Upper lobe of right lung (tissue), 1 donor: ENCODE measurements around the gene MREG. TPM values are rescaled to one million over a fixed set of nuclear protein-coding genes. Genes with fewer than 3 reads are reported as not detected.

ENCODE experiments used
- ATAC-seq: fragments of 200-7000 bp; cut with Tn5 transposase; one replicate; pipeline ENCODE4 v1.9.1; 2020; ENCODE audit warnings: mild to moderate bottlenecking, moderate library complexity
- DNase-seq: peaks from one replicate; pipeline ENCODE4 v3.0.0-alpha.2; 2020
- H3K27ac ChIP-seq: fragments of 200-600 bp; one replicate; pipeline ENCODE4 v1.8.0; 2022
- H3K27me3 ChIP-seq: fragments of 200-600 bp; one replicate; pipeline ENCODE4 v1.8.0; 2022; ENCODE audit warnings: mild to moderate bottlenecking
- H3K36me3 ChIP-seq: fragments of 200-600 bp; one replicate; pipeline ENCODE4 v1.8.0; 2022
- H3K4me1 ChIP-seq: fragments of 200-600 bp; one replicate; pipeline ENCODE4 v1.8.0; 2022
- H3K4me3 ChIP-seq: fragments of 200-600 bp; one replicate; pipeline ENCODE4 v1.8.0; 2022; ENCODE audit warnings: mild to moderate bottlenecking
- H3K9me3 ChIP-seq: fragments of 200-600 bp; one replicate; pipeline ENCODE4 v1.8.0; 2022
- CTCF ChIP-seq: fragments of 200-600 bp; IDR thresholded peaks from one replicate; pipeline ENCODE4 v1.8.0; 2022; ENCODE audit warnings: antibody characterized with exemption
- intact Hi-C: fragments of 100-400 bp; cut with DNase I; formaldehyde crosslinking; loops from one replicate; pipeline ENCODE4 v1.11.0; 2022
- total RNA-seq: library from RNA; stranded (reverse); fragmentation: NEBNext Ultra II Directional; extraction: Animal tissue kit (Norgen Biotek cat#: 25700); gene quantifications from one replicate; pipeline ENCODE4 v1.2.1, GENCODE V29; 2021
- donor health status: DM: no; HTN: yes; CAD: no; lungs with severe emphysema.

Gene MREG
- total RNA-seq, 1 donor from 2014 or later, result 16.8 TPM

DNA sequence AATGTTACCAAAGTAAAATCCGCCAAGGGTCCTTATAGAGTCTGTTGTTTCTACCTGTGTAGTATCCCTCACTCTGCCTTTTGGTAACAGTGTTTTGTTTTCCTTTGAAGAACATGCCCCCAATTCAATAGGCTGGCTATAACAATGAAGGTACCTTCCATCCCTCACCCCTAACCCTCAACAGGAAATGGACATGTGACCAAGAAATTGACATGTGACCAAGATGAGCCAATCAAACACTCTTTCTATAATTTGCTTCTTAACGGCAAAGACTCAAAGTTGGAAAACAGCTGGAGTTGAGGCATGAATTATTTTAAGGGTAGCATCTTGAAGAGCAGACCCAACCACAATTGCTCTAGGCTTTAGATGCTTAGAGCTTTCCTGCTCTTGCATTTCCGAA, 5.4 kb upstream of the MREG start:
- no peaks in the 10 kb centered on the region for H3K9me3 ChIP-seq
- no peak for TF ChIP-seq CTCF
- H3K27ac ChIP-seq, result no peak overlapping the region
- intact Hi-C loops, result no loop called here
- ATAC-seq (no peak), DNase-seq (no peak)
- H3K4me3 ChIP-seq, result no peak overlapping the region
- peaks cover 4% of the 10 kb centered on the region for H3K4me1 ChIP-seq
- no peaks in the 10 kb centered on the region for H3K27me3 ChIP-seq
- no peaks in the 10 kb centered on the region for H3K36me3 ChIP-seq

DNA sequence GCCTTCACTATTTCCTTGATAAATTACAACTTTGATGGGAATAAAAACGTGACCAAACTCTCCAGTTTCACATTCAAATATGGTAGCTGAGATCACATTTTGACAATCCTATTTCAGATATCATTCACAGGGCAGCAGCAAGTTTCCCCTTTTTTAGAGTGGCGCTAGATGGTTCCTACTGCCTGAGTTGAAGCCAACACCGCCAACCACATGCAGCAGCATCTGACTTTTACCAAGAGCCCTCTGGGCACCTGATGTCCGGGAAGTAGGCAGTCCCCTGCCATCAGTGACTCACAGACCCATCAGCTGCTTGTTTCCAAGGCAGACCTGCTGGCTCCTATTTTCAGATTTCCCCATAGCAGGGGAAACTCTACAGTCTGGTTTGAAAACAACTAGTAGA, 4.0 kb upstream of the MREG start:
- peaks cover 6% of the 10 kb centered on the region for H3K4me1 ChIP-seq
- no peak overlapping the region for H3K27ac ChIP-seq
- no peak for TF ChIP-seq CTCF
- no peaks in the 10 kb centered on the region for H3K27me3 ChIP-seq
- no peaks in the 10 kb centered on the region for H3K36me3 ChIP-seq
- intact Hi-C loops, result no loop called here
- no peaks in the 10 kb centered on the region for H3K9me3 ChIP-seq
- ATAC-seq, result no peak
- no peak overlapping the region for H3K4me3 ChIP-seq
- no peak for DNase-seq

GRCh38 chr2:216016581-216016980, 3.2 kb upstream of the MREG start:
- Histone ChIP-seq H3K27me3 (no peaks in the 10 kb centered on the region), H3K36me3 (no peaks in the 10 kb centered on the region), H3K9me3 (no peaks in the 10 kb centered on the region), H3K4me3 (no peak overlapping the region), H3K27ac (no peak overlapping the region), H3K4me1 (peaks cover 6% of the 10 kb centered on the region)
- intact Hi-C loops, result no loop called here
- ATAC-seq (no peak), DNase-seq (no peak)
- TF ChIP-seq CTCF, result no peak

GRCh38 chr2:216015722-216016464, 2.5 kb upstream of the MREG start:
- DNase-seq (no peak), ATAC-seq (no peak)
- H3K27ac ChIP-seq, result no peak overlapping the region
- no peak for TF ChIP-seq CTCF
- no peaks in the 10 kb centered on the region for H3K36me3 ChIP-seq
- H3K4me1 ChIP-seq, result peaks cover 6% of the 10 kb centered on the region
- H3K9me3 ChIP-seq, result no peaks in the 10 kb centered on the region
- H3K4me3 ChIP-seq, result no peak overlapping the region
- no peaks in the 10 kb centered on the region for H3K27me3 ChIP-seq
- intact Hi-C loops, result no loop called here

- Histone ChIP-seq H3K4me3 (no peak overlapping the region), H3K9me3 (no peaks in the 10 kb centered on the region), H3K36me3 (no peaks in the 10 kb centered on the region), H3K27ac (no peak overlapping the region), H3K27me3 (no peaks in the 10 kb centered on the region), H3K4me1 (peaks cover 6% of the 10 kb centered on the region)
- intact Hi-C loops, result no loop called here
- ATAC-seq, result no peak
- TF ChIP-seq CTCF, result no peak
- no peak for DNase-seq
Measured at GRCh38 chr2:216014986-216015385, 1.6 kb upstream of the MREG start.

DNA sequence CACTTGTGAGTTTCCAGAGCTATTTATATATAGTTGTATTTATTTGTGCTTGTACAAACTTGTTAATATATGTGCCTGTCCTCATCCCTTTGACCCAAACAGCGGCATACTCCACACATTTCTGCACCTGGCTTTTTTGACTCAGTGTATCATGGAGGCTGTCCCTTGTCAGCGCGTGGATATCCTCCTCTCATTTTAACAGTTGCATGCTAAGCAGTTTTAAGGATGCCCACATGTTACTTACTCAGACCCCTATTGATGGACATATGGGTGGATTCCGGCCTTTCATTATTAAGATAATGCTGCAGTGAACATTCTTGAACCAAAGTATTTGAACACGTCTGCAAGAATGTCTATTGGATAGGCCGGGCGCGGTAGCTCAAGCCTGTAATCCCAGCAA, 655 bp upstream of the MREG start:
- no peak for ATAC-seq
- TF ChIP-seq CTCF, result no peak
- intact Hi-C loops, result no loop called here

More for the DNA sequence above, 655 bp upstream of the MREG start:
- peaks cover 6% of the 10 kb centered on the region for H3K4me1 ChIP-seq
- H3K4me3 ChIP-seq, result no peak overlapping the region
- no peak overlapping the region for H3K27ac ChIP-seq
- no peak for DNase-seq
- no peaks in the 10 kb centered on the region for H3K9me3 ChIP-seq
- H3K27me3 ChIP-seq, result no peaks in the 10 kb centered on the region
- no peaks in the 10 kb centered on the region for H3K36me3 ChIP-seq
